K562 (cell line): Measurements from ENCODE around the gene TMED10. TPM values are rescaled to one million over a fixed set of nuclear protein-coding genes. Genes with fewer than 3 reads are reported as not detected.

ENCODE experiments used
- ATAC-seq: fragments of 200-7000 bp; cut with Tn5 transposase; 3 replicates; pipeline ENCODE4 v1.9.1; 2020; ENCODE audit warnings: moderate library complexity
- BruUV-seq: library from RNA; stranded (reverse); fragments of 400-500 nt; replicated peaks from 2 replicates; lab custom pipeline; 2021; lab: Mats Ljungman, UMichigan
- CTCF ChIA-PET: fragments of 300-600 bp; formaldehyde crosslinking; extraction: SDS; loops from one replicate; lab custom pipeline; 2021; ENCODE audit warnings: low intra/inter-chr PET ratio; lab: Yijun Ruan, JAX
- POLR2A ChIA-PET: fragments of 300-600, 350-650 bp; sonication (Branson Sonifier 250); formaldehyde crosslinking; extraction: SDS; loops from one replicate; lab custom pipeline; 2021; ENCODE audit warnings: antibody characterized with exemption, inconsistent platforms; lab: Yijun Ruan, JAX
- DNase-seq, 4 experiments: peaks; one replicate each; pipeline versions ENCODE4 v3.0.0 to v3.0.0-alpha.2; 2011 to 2018; ENCODE audit warnings: low spot score in 3 of 4, mixed read lengths in 3 of 4; ENCODE audit errors: extremely low read depth in 1 of 4
- FAIRE-seq: peaks from 2 replicates; lab custom pipeline; 2011; peaks lifted over from hg19 to GRCh38; lab: Jason Lieb, UNC
- H2AFZ ChIP-seq: 2 replicates; pipeline ENCODE4 v1.6.0; 2011; ENCODE audit warnings: low read depth, low read length, control low read depth, inconsistent platforms
- H3K27ac ChIP-seq: fragments of 200-600 bp; 3 replicates; pipeline ENCODE4 v1.8.0; 2011; ENCODE audit warnings: low read depth, mild to moderate bottlenecking, control low read depth, inconsistent platforms, low read length, moderate library complexity, mixed read lengths; ENCODE audit errors: extremely low read depth
- H3K27me3 ChIP-seq, 2 experiments: fragments of 300-600 bp in 1 of 2; 2 replicates in 1 of 2; 3 replicates in 1 of 2; pipeline versions ENCODE4 v1.6.0 to v1.8.0; 2011; ENCODE audit warnings: inconsistent platforms in 2 of 2, low read length in 2 of 2, mild to moderate bottlenecking in 1 of 2, mixed read lengths in 1 of 2, moderate library complexity in 1 of 2; ENCODE audit not compliant: control insufficient read depth in 2 of 2, insufficient read depth in 2 of 2
- H3K36me3 ChIP-seq: fragments of 300-600 bp; 3 replicates; pipeline ENCODE4 v1.8.0; 2011; ENCODE audit warnings: mild to moderate bottlenecking, low read length, inconsistent platforms; ENCODE audit not compliant: control insufficient read depth, insufficient read depth
- H3K4me1 ChIP-seq, 2 experiments: fragments of 200-600 bp in 1 of 2; replicated peaks in 1 of 2; 2 replicates in 1 of 2; 3 replicates in 1 of 2; pipeline versions ENCODE4 v1.5.1 to v1.8.0; 2011; ENCODE audit warnings: inconsistent platforms in 2 of 2, low read length in 2 of 2, mild to moderate bottlenecking in 1 of 2, mixed read lengths in 1 of 2, moderate library complexity in 1 of 2; ENCODE audit not compliant: control insufficient read depth in 2 of 2, insufficient read depth in 2 of 2
- H3K4me2 ChIP-seq: 2 replicates; pipeline ENCODE4 v1.6.1; 2011; ENCODE audit warnings: low read length, control low read depth, inconsistent platforms, mixed read lengths; ENCODE audit not compliant: insufficient read depth
- H3K4me3 ChIP-seq: fragments of 200-600 bp; sonication (generic), shearing (Covaris generic); 2 replicates; pipeline ENCODE4 v1.5.1; 2016; ENCODE audit warnings: control low read depth, inconsistent platforms
- H3K79me2 ChIP-seq: fragments of 200-600 bp; 3 replicates; pipeline ENCODE4 v1.8.0; 2011; ENCODE audit warnings: low read length, inconsistent platforms; ENCODE audit not compliant: control insufficient read depth, insufficient read depth
- H3K9ac ChIP-seq, 2 experiments: 2 replicates each; pipeline versions ENCODE4 v1.6.0 to v1.6.1; 2011; ENCODE audit warnings: low read depth in 2 of 2, low read length in 2 of 2, control low read depth in 1 of 2, inconsistent platforms in 1 of 2, mild to moderate bottlenecking in 1 of 2, mixed read lengths in 1 of 2; ENCODE audit not compliant: insufficient read depth in 1 of 2
- H3K9me1 ChIP-seq: one replicate; pipeline ENCODE4 v1.6.0; 2011; ENCODE audit warnings: inconsistent platforms, mild to moderate bottlenecking, low read length, moderate library complexity; ENCODE audit not compliant: control insufficient read depth, insufficient read depth
- H3K9me3 ChIP-seq: replicated peaks from 2 replicates; pipeline ENCODE4 v1.5.1; 2011; ENCODE audit warnings: low read depth, low read length, inconsistent platforms; ENCODE audit not compliant: control insufficient read depth, insufficient read depth
- H4K20me1 ChIP-seq: replicated peaks from 2 replicates; pipeline ENCODE4 v1.6.1; 2011; ENCODE audit warnings: low read length, inconsistent platforms, mixed read lengths; ENCODE audit not compliant: control insufficient read depth, insufficient read depth
- GATAD2B ChIP-seq: fragments of 450-650 bp; IDR thresholded peaks from 2 replicates; pipeline ENCODE4 v1.6.1; 2017; ENCODE audit warnings: mild to moderate bottlenecking, borderline replicate concordance
- HCFC1 ChIP-seq: IDR thresholded peaks from 2 replicates; pipeline ENCODE4 v1.6.1; 2012; ENCODE audit warnings: low read depth, low read length, improper control_type of control experiment
- NELFE ChIP-seq: IDR thresholded peaks from 2 replicates; pipeline ENCODE4 v1.6.1; 2011; ENCODE audit warnings: mild to moderate bottlenecking; ENCODE audit not compliant: insufficient read depth, insufficient read length
- NR1H2 ChIP-seq: sonication (generic); formaldehyde crosslinking; IDR thresholded peaks from 2 replicates; pipeline ENCODE4 v1.4.0; 2020; ENCODE audit warnings: mild to moderate bottlenecking, missing genetic modification reagents
- POLR2B ChIP-seq: fragments of 450-650 bp; IDR thresholded peaks from 2 replicates; pipeline ENCODE4 v1.6.1; 2018; ENCODE audit warnings: low read depth; ENCODE audit not compliant: partially characterized antibody
- PPARD ChIP-seq: fragments of 250-450 bp; sonication (Bioruptor Pico); IDR thresholded peaks from 2 replicates; pipeline ENCODE4 v1.8.0; 2022; ENCODE audit warnings: inconsistent platforms, mild to moderate bottlenecking, moderate library complexity
- PURB ChIP-seq: sonication (generic); formaldehyde crosslinking; IDR thresholded peaks from 2 replicates; pipeline ENCODE4 v1.9.0; 2021; ENCODE audit warnings: low read depth, mild to moderate bottlenecking, missing genetic modification reagents
- RUNX1 ChIP-seq: sonication (generic); IDR thresholded peaks from 2 replicates; pipeline ENCODE4 v1.6.1; 2016; ENCODE audit warnings: antibody characterized with exemption, low read depth
- SRSF1 ChIP-seq: fragments of 200-400 bp; formaldehyde crosslinking; IDR thresholded peaks from 2 replicates; pipeline ENCODE4 v1.6.1; 2017; ENCODE audit warnings: mild to moderate bottlenecking, low read depth, low read length, moderate library complexity
- TRIM24 ChIP-seq, 2 experiments: fragments of 450-650 bp; IDR thresholded peaks; 2 replicates each; pipeline ENCODE4 v1.6.1; 2016
- ZNF561 ChIP-seq: fragments of 450-650 bp; formaldehyde crosslinking; conservative IDR thresholded peaks from 2 replicates; pipeline ENCODE4 v1.4.0; 2020; ENCODE audit warnings: mild to moderate bottlenecking, moderate library complexity
- ZNF696 ChIP-seq: fragments of 250-450 bp; sonication (Bioruptor Pico); conservative IDR thresholded peaks from 2 replicates; pipeline ENCODE4 v1.4.0; 2020; ENCODE audit warnings: mild to moderate bottlenecking, moderate library complexity
- WGBS: fragments of 100-300 bp; shearing (Covaris generic); methylation state at CpG from one replicate; pipeline ENCODE4 v1.1.6; 2016; ENCODE audit warnings: low coverage, mixed read lengths; ENCODE audit not compliant: insufficient coverage; ENCODE audit errors: missing lambda C conversion rate; 5-methylcytosine and 5-hydroxymethylcytosine counted together
- in situ Hi-C: fragments of 300-500 bp; cut with MboI; formaldehyde crosslinking; loops from 4 replicates; pipeline ENCODE4 v1.15.0; 2018; ENCODE audit warnings: inconsistent platforms, mixed read lengths
- intact Hi-C: fragments of 100-400 bp; cut with micrococcal nuclease; formaldehyde crosslinking; loops from 2 replicates; pipeline ENCODE4 v1.14.2; 2022
- polyA plus RNA-seq, 8 experiments: library from polyadenylated mRNA; depleted of rRNA in 4 of 8; stranded (reverse) in 5 of 8; unstranded in 3 of 8; fragments of >200 nt; fragmentation: Nextera tagmentation in 2 of 8; fragmentation: Illumina TruSeq in 1 of 8; extraction: Ambion mirVana in 2 of 8; extraction: Trizol in 1 of 8; gene quantifications; 2 replicates each; pipeline versions ENCODE4 v1.2.1 to v1.2.3, GENCODE V29; 2011 to 2014; ENCODE audit warnings: inconsistent platforms in 1 of 8, missing spikeins in 1 of 8
- total RNA-seq, 7 experiments: library from RNA; depleted of rRNA in 6 of 7; stranded (reverse); fragments of >200 nt in 6 of 7; fragmentation: Illumina TruSeq in 2 of 7; extraction: Trizol in 2 of 7; gene quantifications; 2 replicates each; pipeline versions ENCODE4 v1.2.1 to v1.2.3, GENCODE V29; 2011 to 2021; ENCODE audit warnings: low replicate concordance in 1 of 7
- TF ChIP-seq, protein P1 (sequence below): fragments of 250-450 bp; sonication (Bioruptor Pico); IDR thresholded peaks from 2 replicates; pipeline ENCODE4 v1.9.0; 2021; ENCODE audit warnings: mild to moderate bottlenecking

TMED10 gene
- total and polyA plus RNA-seq, 9 of the 15 experiments (the other 6 are each of a cell fraction or from before 2014, with no cell fraction given): 62.2 to 233 (median 124) TPM

DNA sequence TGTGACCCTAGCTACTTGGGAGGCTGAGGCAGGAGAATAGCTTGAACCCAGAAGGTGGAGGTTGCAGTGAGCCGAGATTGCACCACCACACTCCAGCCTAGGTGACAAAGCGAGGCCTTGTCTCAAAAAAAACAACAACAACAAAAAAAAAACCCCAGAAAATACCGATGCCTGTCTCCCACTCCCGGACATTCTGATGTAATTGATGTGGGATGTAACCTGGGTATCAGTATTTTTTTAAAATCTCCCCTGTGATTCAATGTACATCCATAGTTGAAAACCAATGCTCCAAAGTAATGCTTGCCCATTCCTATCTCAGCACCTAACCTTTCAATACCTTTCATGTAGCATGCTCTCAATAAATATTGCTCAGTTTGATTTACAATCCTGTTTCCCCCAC, 11.7 kb upstream of the TMED10 start:
- in situ Hi-C loops: no loop called here
- Histone ChIP-seq H3K27ac (no peak overlapping the region), H2AFZ (0 out of 2 replicates have a peak overlapping the region, but pooled peaks have one; percentile 59), H3K9me1 (no peaks in the 10 kb centered on the region), H3K4me2 (no peak overlapping the region), H3K79me2 (no peaks in the 10 kb centered on the region), H4K20me1 (no peaks in the 10 kb centered on the region), H3K36me3 (no peaks in the 10 kb centered on the region), H3K4me1 (peaks cover 0 to 4% of the 10 kb centered on the region in 2 experiments; a peak in 1 of 5 replicates), H3K9ac (no peak overlapping the region), H3K27me3 (no peaks in the 10 kb centered on the region), H3K9me3 (no peaks in the 10 kb centered on the region), H3K4me3 (no peak overlapping the region)
- DNase-seq (no peak), FAIRE-seq (no peak), ATAC-seq (no peak)
- WGBS: 43% methylated on average over 4 of the region's 4 CpGs
- no TSS peak for BruUV-seq
- POLR2A ChIA-PET: interaction anchor here (1.1 to 1.3 kb wide), 2 partner anchors 8 to 54 kb away, joined by 4 to 5 read pairs; no protein-coding TSS in a partner anchor
- intact Hi-C loops: no loop called here
- CTCF ChIA-PET: no interaction called here
- TF ChIP-seq PPARD (CRISPR knock-in tag): no peak
- no peak for TF ChIP-seq NELFE
- TF ChIP-seq ZNF561 (CRISPR knock-in tag): no peak
- TF ChIP-seq TRIM24 (IDR thresholded peaks at IDR 0.05): no peak
- TF ChIP-seq ZNF696 (CRISPR knock-in tag): no peak
- no peak for TF ChIP-seq PURB (CRISPR knock-in tag)
- TF ChIP-seq, protein P1, sequence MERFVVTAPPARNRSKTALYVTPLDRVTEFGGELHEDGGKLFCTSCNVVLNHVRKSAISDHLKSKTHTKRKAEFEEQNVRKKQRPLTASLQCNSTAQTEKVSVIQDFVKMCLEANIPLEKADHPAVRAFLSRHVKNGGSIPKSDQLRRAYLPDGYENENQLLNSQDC (CRISPR knock-in tag): no peak
- no peak for TF ChIP-seq SRSF1
- no peak for TF ChIP-seq GATAD2B
- no peak for TF ChIP-seq HCFC1
- TF ChIP-seq NR1H2 (CRISPR knock-in tag): no peak
- TF ChIP-seq RUNX1: no peak
- TF ChIP-seq POLR2B: no peak
